WTC11 (cell line): ENCODE measurements around the gene ZSWIM3. TPM values are rescaled to one million over a fixed set of nuclear protein-coding genes. Genes with fewer than 3 reads are reported as not detected.

Source experiments
- ATAC-seq: fragments of 200-7000 bp; cut with Tn5 transposase; 2 replicates; pipeline ENCODE4 v1.10.0; 2021; ENCODE audit warnings: mild to moderate bottlenecking, moderate library complexity
- CTCF ChIA-PET: fragments of 300-600 bp; sonication (Branson Sonifier 250); formaldehyde crosslinking; loops from one replicate; lab custom pipeline; 2021; ENCODE audit warnings: antibody characterized with exemption; lab: Charles Lee
- POLR2A ChIA-PET: fragments of 350-600 bp; sonication (Branson Sonifier 250); formaldehyde crosslinking; loops from one replicate; lab custom pipeline; 2021; ENCODE audit warnings: antibody characterized with exemption; lab: Charles Lee
- DNase-seq: peaks from one replicate; pipeline ENCODE4 v3.0.0; 2021; ENCODE audit warnings: low spot score
- H3K27ac Mint-ChIP-seq: 2 replicates; pipeline ENCODE4 v1.8.0; 2021; ENCODE audit warnings: mixed read lengths
- H3K27me3 Mint-ChIP-seq: 2 replicates; pipeline ENCODE4 v1.8.0; 2021; ENCODE audit warnings: low read depth, mild to moderate bottlenecking, moderate library complexity, mixed read lengths
- H3K36me3 Mint-ChIP-seq: 2 replicates; pipeline ENCODE4 v1.8.0; 2021; ENCODE audit warnings: mixed read lengths
- H3K4me1 Mint-ChIP-seq: 2 replicates; pipeline ENCODE4 v1.8.0; 2022; ENCODE audit warnings: mixed read lengths
- H3K4me3 Mint-ChIP-seq: 2 replicates; pipeline ENCODE4 v1.8.0; 2021; ENCODE audit warnings: mild to moderate bottlenecking, moderate library complexity, mixed read lengths
- H3K9me3 Mint-ChIP-seq: 2 replicates; pipeline ENCODE4 v1.8.0; 2021; ENCODE audit warnings: mixed read lengths
- CREB1 ChIP-seq: sonication (generic); formaldehyde crosslinking; IDR thresholded peaks from 2 replicates; pipeline ENCODE4 v1.8.0; 2023; ENCODE audit warnings: mild to moderate bottlenecking, missing genetic modification reagents
- ESRRA ChIP-seq: sonication (generic); formaldehyde crosslinking; IDR thresholded peaks from 2 replicates; pipeline ENCODE4 v1.8.1; 2022; ENCODE audit warnings: mild to moderate bottlenecking, missing genetic modification reagents, borderline replicate concordance
- FOXP4 ChIP-seq: sonication (generic); formaldehyde crosslinking; IDR thresholded peaks from 2 replicates; pipeline ENCODE4 v1.8.0; 2022; ENCODE audit warnings: mild to moderate bottlenecking, missing genetic modification reagents
- IRF2 ChIP-seq: sonication (generic); formaldehyde crosslinking; IDR thresholded peaks from 2 replicates; pipeline ENCODE4 v1.8.0; 2022; ENCODE audit warnings: low read depth, missing genetic modification reagents, borderline replicate concordance
- NR3C1 ChIP-seq: sonication (generic); formaldehyde crosslinking; conservative IDR thresholded peaks from 2 replicates; pipeline ENCODE4 v1.8.1; 2023; ENCODE audit warnings: low read depth, mild to moderate bottlenecking, missing genetic modification reagents
- PRDM15 ChIP-seq: sonication (generic); formaldehyde crosslinking; IDR thresholded peaks from 2 replicates; pipeline ENCODE4 v1.8.0; 2022; ENCODE audit warnings: missing genetic modification reagents
- ZNF121 ChIP-seq: sonication (generic); formaldehyde crosslinking; IDR thresholded peaks from 2 replicates; pipeline ENCODE4 v1.8.0; 2023; ENCODE audit warnings: missing genetic modification reagents
- ZNF138 ChIP-seq: sonication (generic); formaldehyde crosslinking; conservative IDR thresholded peaks from 2 replicates; pipeline ENCODE4 v1.8.1; 2022; ENCODE audit warnings: mild to moderate bottlenecking, moderate library complexity, missing genetic modification reagents
- ZNF219 ChIP-seq: sonication (generic); formaldehyde crosslinking; IDR thresholded peaks from 2 replicates; pipeline ENCODE4 v1.8.0; 2023; ENCODE audit warnings: missing genetic modification reagents, mild to moderate bottlenecking, borderline replicate concordance
- ZNF232 ChIP-seq: sonication (generic); formaldehyde crosslinking; IDR thresholded peaks from 2 replicates; pipeline ENCODE4 v1.8.0; 2022; ENCODE audit warnings: mild to moderate bottlenecking, missing genetic modification reagents
- ZNF263 ChIP-seq: sonication (generic); formaldehyde crosslinking; IDR thresholded peaks from 2 replicates; pipeline ENCODE4 v1.8.1; 2022; ENCODE audit warnings: low read depth, mild to moderate bottlenecking, moderate library complexity, missing genetic modification reagents
- ZNF281 ChIP-seq: sonication (generic); formaldehyde crosslinking; IDR thresholded peaks from 2 replicates; pipeline ENCODE4 v1.8.0; 2023; ENCODE audit warnings: mild to moderate bottlenecking, missing genetic modification reagents
- ZNF416 ChIP-seq: fragments of 250-450 bp; sonication (Bioruptor Pico); IDR thresholded peaks from 2 replicates; pipeline ENCODE4 v1.9.0; 2021; ENCODE audit warnings: mild to moderate bottlenecking, inconsistent platforms
- total RNA-seq: library from RNA; stranded (reverse); gene quantifications from 3 replicates; pipeline ENCODE4 v1.2.3, GENCODE V29; 2021
- TF ChIP-seq, protein P1 (sequence below): sonication (generic); formaldehyde crosslinking; IDR thresholded peaks from 2 replicates; pipeline ENCODE4 v1.8.1; 2022; ENCODE audit warnings: low read depth, missing genetic modification reagents, borderline replicate concordance
- TF ChIP-seq, protein P2 (sequence below): sonication (generic); formaldehyde crosslinking; IDR thresholded peaks from 2 replicates; pipeline ENCODE4 v1.8.1; 2023; ENCODE audit warnings: mild to moderate bottlenecking, missing genetic modification reagents, moderate library complexity
- TF ChIP-seq, protein P3 (sequence below): fragments of 250-450 bp; sonication (Bioruptor Pico); IDR thresholded peaks from 2 replicates; pipeline ENCODE4 v2.1.2; 2022; ENCODE audit warnings: mild to moderate bottlenecking, moderate library complexity
- TF ChIP-seq, protein P4 (sequence below): sonication (generic); formaldehyde crosslinking; conservative IDR thresholded peaks from 2 replicates; pipeline ENCODE4 v1.8.1; 2022; ENCODE audit warnings: mild to moderate bottlenecking, missing genetic modification reagents
- TF ChIP-seq, protein P5 (sequence below): sonication (generic); formaldehyde crosslinking; IDR thresholded peaks from 2 replicates; pipeline ENCODE4 v1.8.1; 2022; ENCODE audit warnings: low read depth, mild to moderate bottlenecking, moderate library complexity, missing genetic modification reagents, borderline replicate concordance
- TF ChIP-seq, protein P6 (sequence below): sonication (generic); formaldehyde crosslinking; IDR thresholded peaks from 2 replicates; pipeline ENCODE4 v1.8.0; 2022; ENCODE audit warnings: mild to moderate bottlenecking, missing genetic modification reagents
- TF ChIP-seq, protein P7 (sequence below): sonication (generic); formaldehyde crosslinking; IDR thresholded peaks from 2 replicates; pipeline ENCODE4 v1.8.1; 2022; ENCODE audit warnings: mild to moderate bottlenecking, missing genetic modification reagents, moderate library complexity, borderline replicate concordance

ZSWIM3 gene
- total RNA-seq, 1 experiment from 2014 or later, result 3.4 TPM

DNA sequence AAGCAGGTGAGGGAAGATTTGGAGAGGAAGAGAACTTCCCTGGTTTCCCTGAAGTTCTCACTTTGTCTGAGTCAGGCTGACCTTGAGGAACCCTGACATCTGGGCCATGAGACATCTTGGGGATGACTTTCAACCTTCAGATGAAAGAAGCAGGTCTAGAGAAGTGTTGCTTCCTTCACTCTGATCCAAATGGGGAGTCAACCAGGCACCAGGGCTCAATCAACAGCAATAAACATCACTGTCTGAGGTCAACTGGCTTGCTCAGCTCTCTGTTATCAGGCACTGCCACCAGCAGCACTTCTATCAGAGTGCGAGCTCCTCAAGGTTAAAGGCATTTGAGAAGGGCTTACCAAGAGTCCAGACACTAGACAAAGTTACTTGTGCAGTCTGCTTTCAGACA, 6.5 kb upstream of the ZSWIM3 start (continued):
- TF ChIP-seq, protein P1, sequence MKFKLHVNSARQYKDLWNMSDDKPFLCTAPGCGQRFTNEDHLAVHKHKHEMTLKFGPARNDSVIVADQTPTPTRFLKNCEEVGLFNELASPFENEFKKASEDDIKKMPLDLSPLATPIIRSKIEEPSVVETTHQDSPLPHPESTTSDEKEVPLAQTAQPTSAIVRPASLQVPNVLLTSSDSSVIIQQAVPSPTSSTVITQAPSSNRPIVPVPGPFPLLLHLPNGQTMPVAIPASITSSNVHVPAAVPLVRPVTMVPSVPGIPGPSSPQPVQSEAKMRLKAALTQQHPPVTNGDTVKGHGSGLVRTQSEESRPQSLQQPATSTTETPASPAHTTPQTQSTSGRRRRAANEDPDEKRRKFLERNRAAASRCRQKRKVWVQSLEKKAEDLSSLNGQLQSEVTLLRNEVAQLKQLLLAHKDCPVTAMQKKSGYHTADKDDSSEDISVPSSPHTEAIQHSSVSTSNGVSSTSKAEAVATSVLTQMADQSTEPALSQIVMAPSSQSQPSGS, result no peak
- TF ChIP-seq, protein P2, sequence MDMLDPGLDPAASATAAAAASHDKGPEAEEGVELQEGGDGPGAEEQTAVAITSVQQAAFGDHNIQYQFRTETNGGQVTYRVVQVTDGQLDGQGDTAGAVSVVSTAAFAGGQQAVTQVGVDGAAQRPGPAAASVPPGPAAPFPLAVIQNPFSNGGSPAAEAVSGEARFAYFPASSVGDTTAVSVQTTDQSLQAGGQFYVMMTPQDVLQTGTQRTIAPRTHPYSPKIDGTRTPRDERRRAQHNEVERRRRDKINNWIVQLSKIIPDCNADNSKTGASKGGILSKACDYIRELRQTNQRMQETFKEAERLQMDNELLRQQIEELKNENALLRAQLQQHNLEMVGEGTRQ (CRISPR knock-in tag), result no peak
- TF ChIP-seq ZNF416 (CRISPR knock-in tag) (no peak), FOXP4 (CRISPR knock-in tag) (no peak), PRDM15 (CRISPR knock-in tag) (no peak)
- TF ChIP-seq, protein P3, sequence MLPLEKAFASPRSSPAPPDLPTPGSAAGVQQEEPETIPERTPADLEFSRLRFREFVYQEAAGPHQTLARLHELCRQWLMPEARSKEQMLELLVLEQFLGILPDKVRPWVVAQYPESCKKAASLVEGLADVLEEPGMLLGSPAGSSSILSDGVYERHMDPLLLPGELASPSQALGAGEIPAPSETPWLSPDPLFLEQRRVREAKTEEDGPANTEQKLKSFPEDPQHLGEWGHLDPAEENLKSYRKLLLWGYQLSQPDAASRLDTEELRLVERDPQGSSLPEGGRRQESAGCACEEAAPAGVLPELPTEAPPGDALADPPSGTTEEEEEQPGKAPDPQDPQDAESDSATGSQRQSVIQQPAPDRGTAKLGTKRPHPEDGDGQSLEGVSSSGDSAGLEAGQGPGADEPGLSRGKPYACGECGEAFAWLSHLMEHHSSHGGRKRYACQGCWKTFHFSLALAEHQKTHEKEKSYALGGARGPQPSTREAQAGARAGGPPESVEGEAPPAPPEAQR (CRISPR knock-in tag), result no peak

DNA sequence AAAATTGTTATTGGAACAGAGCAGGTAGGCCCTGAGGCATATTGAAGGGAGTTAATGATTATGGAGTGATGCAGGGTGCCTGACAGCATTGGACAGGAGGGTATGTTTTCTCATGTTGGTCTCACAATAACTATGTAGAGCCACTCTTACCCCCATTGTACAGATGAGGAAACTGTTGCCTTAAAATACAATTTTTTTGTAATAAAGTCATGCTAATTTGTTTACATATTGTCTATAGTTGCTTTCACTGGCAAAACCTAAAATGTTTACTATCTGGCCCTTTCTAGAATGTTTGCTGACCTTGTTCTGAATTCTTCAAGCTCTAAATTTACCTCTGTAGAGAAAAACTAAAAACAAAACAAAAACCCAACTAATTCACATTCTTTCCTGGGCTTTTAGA, 5.9 kb upstream of the ZSWIM3 start:
- Mint-ChIP-seq H3K4me1 (peaks cover 47% of the 10 kb centered on the region), H3K36me3 (peaks cover 24% of the 10 kb centered on the region; the same call in 1 of the 2 replicates), H3K27ac (no peak overlapping the region), H3K9me3 (no peaks in the 10 kb centered on the region), H3K4me3 (no peak overlapping the region), H3K27me3 (no peaks in the 10 kb centered on the region)
- DNase-seq (no peak), ATAC-seq (no peak)
- CTCF ChIA-PET, result interaction anchor here (1.6 to 3.5 kb wide), 4 partner anchors 27 to 160 kb away, joined by 5 to 19 read pairs (median 8); partner anchors contain the start of genes CTSA and NEURL2
- POLR2A ChIA-PET, result interaction anchor here (0.9 kb wide), 1 partner anchor 31 kb away, joined by 3 read pairs; no protein-coding TSS in a partner anchor
- no peak for TF ChIP-seq CREB1
- no peak for TF ChIP-seq ZNF121 (CRISPR knock-in tag)
- TF ChIP-seq, protein P4, sequence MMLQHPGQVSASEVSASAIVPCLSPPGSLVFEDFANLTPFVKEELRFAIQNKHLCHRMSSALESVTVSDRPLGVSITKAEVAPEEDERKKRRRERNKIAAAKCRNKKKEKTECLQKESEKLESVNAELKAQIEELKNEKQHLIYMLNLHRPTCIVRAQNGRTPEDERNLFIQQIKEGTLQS, result no peak
- no peak for TF ChIP-seq IRF2
- TF ChIP-seq NR3C1 (CRISPR knock-in tag), result no peak
- TF ChIP-seq, protein P5, sequence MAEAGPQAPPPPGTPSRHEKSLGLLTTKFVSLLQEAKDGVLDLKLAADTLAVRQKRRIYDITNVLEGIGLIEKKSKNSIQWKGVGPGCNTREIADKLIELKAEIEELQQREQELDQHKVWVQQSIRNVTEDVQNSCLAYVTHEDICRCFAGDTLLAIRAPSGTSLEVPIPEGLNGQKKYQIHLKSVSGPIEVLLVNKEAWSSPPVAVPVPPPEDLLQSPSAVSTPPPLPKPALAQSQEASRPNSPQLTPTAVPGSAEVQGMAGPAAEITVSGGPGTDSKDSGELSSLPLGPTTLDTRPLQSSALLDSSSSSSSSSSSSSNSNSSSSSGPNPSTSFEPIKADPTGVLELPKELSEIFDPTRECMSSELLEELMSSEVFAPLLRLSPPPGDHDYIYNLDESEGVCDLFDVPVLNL (CRISPR knock-in tag), result no peak
- no peak for TF ChIP-seq ZNF232 (CRISPR knock-in tag)
- TF ChIP-seq, protein P6, sequence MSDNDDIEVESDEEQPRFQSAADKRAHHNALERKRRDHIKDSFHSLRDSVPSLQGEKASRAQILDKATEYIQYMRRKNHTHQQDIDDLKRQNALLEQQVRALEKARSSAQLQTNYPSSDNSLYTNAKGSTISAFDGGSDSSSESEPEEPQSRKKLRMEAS, result no peak
- TF ChIP-seq ZNF281 (CRISPR knock-in tag), result no peak
- TF ChIP-seq ZNF219 (CRISPR knock-in tag), result no peak
- TF ChIP-seq ZNF138, result no peak
- no peak for TF ChIP-seq ESRRA
- TF ChIP-seq ZNF263 (CRISPR knock-in tag), result no peak
- TF ChIP-seq, protein P7, sequence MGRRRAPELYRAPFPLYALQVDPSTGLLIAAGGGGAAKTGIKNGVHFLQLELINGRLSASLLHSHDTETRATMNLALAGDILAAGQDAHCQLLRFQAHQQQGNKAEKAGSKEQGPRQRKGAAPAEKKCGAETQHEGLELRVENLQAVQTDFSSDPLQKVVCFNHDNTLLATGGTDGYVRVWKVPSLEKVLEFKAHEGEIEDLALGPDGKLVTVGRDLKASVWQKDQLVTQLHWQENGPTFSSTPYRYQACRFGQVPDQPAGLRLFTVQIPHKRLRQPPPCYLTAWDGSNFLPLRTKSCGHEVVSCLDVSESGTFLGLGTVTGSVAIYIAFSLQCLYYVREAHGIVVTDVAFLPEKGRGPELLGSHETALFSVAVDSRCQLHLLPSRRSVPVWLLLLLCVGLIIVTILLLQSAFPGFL (CRISPR knock-in tag), result no peak
